NB4 (cell line): Measurements from ENCODE around the gene NCAPG2.

Experiments used
- MYC ChIP-seq: IDR thresholded peaks from 2 replicates; pipeline ENCODE4 v1.6.1; 2011; ENCODE audit warnings: low read depth, low read length
- POLR2A ChIP-seq: IDR thresholded peaks from 2 replicates; pipeline ENCODE4 v1.6.1; 2011; ENCODE audit warnings: mild to moderate bottlenecking; ENCODE audit not compliant: insufficient read length; ENCODE audit errors: extremely low read depth
- TF ChIP-seq, protein P1 (sequence below): IDR thresholded peaks from one replicate; pipeline ENCODE4 v1.5.1; 2012; ENCODE audit warnings: low read depth, low read length
- TF ChIP-seq, protein P2 (sequence below): IDR thresholded peaks from 2 replicates; pipeline ENCODE4 v1.6.1; 2011; ENCODE audit warnings: low read depth, low read length

DNA sequence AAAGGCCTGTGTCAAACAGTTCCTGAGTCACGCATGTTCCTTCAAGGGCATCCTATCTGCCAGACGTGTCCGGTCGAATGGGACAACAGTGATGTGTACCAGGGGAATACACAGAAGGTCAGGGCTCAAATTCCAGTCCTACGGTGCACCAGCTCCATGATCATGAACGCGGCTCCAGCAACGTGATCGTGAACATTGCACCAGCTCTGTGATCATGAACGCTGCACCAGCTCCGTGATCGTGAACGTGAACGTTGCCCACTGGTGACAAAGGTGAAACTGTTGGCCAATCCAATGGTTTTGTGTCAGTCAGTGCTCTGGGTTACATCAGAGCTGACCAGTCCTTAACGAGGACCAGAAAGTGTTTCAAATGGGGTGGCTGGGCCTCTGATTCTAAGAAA lies 112.7 kb downstream of the NCAPG2 start:
- TF ChIP-seq, protein P1, sequence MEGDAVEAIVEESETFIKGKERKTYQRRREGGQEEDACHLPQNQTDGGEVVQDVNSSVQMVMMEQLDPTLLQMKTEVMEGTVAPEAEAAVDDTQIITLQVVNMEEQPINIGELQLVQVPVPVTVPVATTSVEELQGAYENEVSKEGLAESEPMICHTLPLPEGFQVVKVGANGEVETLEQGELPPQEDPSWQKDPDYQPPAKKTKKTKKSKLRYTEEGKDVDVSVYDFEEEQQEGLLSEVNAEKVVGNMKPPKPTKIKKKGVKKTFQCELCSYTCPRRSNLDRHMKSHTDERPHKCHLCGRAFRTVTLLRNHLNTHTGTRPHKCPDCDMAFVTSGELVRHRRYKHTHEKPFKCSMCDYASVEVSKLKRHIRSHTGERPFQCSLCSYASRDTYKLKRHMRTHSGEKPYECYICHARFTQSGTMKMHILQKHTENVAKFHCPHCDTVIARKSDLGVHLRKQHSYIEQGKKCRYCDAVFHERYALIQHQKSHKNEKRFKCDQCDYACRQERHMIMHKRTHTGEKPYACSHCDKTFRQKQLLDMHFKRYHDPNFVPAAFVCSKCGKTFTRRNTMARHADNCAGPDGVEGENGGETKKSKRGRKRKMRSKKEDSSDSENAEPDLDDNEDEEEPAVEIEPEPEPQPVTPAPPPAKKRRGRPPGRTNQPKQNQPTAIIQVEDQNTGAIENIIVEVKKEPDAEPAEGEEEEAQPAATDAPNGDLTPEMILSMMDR: no peak
- no peak for TF ChIP-seq POLR2A
- TF ChIP-seq, protein P2, sequence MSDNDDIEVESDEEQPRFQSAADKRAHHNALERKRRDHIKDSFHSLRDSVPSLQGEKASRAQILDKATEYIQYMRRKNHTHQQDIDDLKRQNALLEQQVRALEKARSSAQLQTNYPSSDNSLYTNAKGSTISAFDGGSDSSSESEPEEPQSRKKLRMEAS: no peak
- no peak for TF ChIP-seq MYC
